ENCODE data around the gene CFTR.
"Not testable (repeated sequence)": the region's sequence is repeated elsewhere in the genome, so short reads cannot be mapped to it uniquely, and the experiment has no call there.

Gene CFTR

DNA sequence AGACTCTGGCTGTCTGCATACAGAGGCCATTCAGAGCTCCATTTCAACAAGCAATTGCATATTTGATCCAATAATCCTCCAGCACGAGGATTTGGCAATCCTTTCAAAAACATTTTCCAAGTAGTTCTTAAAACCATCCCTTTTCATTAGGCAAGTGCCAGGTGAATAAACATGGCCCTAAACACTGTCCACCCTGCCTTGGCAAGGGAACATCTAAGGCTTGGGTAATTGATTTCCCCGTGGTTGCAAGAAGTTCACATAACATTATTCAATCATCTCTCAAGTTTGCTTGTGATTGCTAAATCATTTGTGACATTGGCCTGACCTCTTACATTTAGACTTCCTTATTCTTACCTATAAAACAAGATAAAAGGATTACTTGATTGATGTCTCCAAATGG, 218.2 kb downstream of the CFTR start:
- no peak for DNase-seq

DNA sequence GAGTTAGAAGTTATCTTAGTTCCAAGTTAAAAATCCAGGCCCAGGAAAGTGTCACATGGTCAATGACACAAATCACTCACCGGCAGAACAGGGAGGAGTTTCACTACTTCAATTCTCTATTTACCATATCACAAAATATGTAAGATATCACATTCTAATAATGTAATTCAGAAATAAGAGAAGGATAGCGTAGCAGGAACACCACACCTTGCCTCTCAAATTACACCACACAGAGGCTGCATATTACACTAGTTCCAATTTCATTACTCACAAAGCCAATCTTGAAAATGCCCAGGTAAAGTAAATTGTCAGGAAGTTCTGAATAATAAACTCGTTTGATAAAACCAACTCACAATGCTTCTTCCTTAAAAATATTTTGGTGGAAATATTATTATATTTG, 224.2 kb downstream of the CFTR start:
- DNase-seq: no peak

DNA sequence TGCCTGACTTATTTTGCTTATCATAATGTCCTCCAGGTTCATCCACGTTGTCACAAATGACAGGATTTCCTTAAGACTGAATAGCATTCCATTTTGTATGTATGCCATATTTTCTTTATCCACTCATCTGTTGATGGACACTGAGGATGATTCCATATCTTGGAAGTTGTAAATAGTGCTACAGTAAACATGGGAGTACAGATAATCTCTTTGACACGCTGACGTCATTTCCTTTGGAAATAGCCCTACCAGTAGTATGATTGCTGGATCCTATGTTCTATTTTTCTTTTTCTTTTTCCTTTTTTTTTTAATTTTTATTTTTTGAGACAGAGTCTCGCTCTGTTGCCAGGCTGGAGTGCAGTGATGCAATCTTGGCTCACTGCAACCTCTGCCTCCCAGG, 225.8 kb downstream of the CFTR start:
- DNase-seq: no peak

DNA sequence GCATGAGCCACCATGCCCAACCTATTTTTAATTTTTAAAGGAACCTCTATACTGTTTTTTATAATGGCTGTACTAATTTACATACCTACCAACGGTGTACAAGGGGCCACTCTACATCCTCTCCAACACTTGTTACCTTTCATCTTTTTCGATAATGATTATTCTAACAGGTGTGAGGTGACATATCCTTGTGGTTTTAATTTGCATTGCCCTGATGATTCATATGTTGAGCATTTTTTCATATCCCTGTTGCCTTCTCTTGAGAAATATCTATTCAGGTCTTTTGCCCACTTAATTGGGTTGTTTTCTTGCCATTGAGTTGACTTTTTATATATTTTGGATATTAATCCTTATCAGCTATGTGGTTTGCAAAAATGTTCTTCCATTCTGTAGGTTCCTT, 226.4 kb downstream of the CFTR start:
- no peak for DNase-seq

DNA sequence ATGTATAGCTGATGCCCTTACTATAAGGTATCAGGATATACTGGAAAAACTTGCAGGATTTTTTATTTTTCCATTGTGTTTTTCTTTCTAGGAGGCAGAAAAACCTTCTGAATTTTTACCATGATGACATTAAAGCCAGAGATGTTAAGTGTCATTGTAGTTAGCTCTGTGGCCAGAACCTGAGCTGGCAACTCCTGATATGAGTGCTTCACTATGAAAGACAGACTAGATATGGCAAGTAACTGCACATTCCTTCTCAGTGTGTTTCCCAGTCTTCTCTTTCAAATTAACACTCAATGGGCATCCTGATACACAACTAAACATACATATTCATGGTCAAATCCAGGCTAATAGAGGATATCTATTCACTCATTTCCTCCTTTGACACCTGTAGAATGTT, 227.3 kb downstream of the CFTR start:
- no peak for DNase-seq

DNA sequence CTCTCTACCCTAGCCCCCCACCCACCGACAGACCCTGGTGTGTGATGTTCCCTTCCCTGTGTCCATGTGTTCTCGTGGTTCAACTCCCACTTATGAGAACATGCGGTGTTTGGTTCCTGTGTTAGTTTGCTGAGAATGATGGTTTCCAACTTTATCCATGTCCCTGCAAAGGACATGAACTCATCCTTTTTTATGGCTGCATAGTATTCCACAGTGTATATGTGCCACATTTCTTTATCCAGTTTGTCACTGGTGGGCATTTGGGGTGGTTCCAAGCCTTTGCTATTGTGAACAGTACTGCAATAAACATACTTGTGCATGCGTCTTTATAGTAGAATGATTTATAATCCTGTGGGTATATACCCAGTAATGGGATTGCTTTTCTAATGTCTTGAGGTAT, 228.3 kb downstream of the CFTR start:
- DNase-seq: not testable (repeated sequence)

DNA sequence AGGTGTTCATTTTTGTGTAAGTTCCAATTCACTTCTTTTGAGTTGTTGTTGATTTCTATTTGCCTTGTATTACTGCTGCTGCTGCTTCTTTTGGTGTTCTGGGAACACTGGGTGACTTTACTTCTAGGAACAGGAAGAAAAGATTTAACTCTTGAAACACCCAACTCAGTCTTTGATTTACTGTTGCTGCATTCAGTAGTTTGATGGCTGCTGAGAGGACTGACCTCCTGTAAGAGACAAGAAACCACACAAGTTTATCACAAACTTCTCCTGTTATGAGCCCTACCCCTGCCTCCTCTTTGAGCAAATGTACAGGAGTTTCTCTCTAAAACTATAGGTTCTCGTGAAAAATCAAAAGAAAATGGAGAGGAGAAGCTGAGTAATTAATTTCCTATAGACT, 231.7 kb downstream of the CFTR start:
- no peak for DNase-seq

DNA sequence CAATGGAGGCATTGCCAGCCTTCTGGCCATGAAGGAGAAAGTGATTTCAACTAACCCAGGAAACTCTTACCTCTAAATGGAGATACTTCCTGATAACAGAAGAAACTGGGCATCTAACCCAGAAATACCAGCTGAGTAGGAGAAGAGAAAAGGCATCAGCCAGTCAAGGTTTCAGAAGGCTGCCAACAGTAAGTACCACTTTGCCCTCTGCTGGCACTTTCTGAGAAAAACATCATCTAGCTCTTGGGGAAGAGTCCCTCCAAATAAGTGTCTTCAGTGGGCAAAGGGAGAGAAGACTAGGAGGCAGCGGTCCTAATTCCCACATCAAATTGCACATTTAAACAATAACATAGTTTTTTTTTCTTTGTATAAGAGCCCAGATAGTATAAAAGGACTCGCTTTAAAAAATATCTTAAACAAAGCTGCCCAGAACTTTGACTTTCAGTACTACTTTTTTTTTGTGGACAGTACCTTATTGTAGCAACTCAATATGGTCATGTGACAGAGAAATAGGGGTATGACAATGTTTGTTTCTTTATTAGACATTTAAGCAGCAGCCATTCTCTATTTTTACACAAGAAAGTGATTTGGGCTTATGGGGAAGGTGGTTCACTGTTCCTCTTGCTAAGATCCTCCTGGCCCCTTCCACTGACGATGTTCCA, 236.1 kb downstream of the CFTR start:
- DNase-seq: no peak

DNA sequence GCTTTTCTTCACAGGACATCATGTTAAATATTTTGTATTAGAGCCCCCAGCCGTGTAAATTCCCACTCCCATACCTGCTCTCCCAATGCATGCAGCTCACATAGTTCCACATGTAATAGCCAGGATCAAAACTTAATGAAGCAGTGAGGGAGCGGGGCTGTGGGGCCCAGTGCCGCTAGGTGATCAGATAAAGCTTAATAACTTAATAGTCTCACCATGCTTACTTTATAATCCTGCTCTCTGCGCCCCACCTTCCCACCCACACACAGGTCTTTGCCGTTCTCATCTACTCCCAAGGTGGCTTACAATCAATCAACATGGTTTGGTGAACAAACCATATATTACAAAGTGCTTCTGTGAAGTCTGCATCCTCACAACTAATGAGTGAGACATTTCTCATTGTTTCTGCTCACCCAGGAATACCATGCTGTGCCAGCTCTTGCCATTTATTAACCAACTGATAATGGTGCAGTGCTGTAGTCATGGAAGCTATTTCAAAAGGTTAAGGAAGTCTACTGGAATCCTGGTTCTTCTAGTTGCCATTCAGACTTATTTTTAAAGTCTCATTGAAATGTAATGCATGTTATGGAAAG, 237.0 kb downstream of the CFTR start:
- DNase-seq: no peak

DNA sequence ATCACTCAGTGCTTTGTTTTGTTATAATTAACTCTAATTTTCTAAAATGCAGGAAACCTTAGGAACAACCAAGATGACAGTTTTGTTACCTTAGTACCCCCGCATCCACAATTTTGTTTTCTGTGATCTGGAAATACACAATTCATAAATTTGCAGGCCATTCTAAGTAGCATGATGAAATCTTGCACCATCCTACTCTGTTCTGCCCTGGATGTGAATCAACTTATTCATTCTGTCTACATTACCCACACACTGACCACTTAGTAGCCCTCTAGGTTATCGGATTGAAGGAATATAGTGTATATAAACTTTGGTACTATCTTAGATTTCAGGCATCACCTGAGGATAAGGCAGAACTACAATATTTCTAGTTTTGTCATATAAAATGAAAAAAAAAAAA, 237.5 kb downstream of the CFTR start:
- no peak for DNase-seq
